ENCODE data around the gene CYP4F8. TPM values are rescaled to one million over a fixed set of nuclear protein-coding genes. Genes with fewer than 3 reads are reported as not detected.
"Not testable (repeated sequence)": the region's sequence is repeated elsewhere in the genome, so short reads cannot be mapped to it uniquely, and the experiment has no call there.

CYP4F8 gene
- total RNA-seq, 3 donors from 2014 or later: 2.6 to 5.0 TPM; not detected in 1

DNA sequence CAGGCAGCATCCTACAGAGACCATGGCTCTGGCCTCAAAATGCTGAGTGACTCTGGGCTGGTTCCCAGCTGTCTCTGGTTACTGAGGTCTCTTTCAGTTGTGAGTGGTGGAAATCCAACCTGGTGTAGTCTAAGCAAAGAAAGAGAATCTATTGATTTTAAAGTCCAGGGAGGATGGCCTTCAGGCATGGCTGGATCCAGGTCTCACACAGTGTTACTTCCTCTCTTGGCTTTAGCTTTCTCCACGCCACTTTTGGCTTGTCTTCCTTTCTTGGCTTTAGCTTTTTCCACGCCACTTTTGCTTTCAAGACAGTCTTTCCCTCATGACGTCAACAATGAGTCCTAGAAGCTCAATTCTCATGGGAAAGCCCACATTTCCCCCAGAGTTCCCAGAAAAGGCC, 29.8 kb downstream of the CYP4F8 start:
- no peak overlapping the region for H3K27ac ChIP-seq
- DNase-seq (ENCODE audit: low spot score in 2 of 2): no peak
- no peaks in the 10 kb centered on the region for H3K4me1 ChIP-seq
- intact Hi-C loops (cut with DNase I; ENCODE audit: low total_unique reads): no loop called here
- no peaks in the 10 kb centered on the region for H3K9me3 ChIP-seq
- H3K36me3 ChIP-seq: no peaks in the 10 kb centered on the region
- no peak overlapping the region for H3K4me3 ChIP-seq
- TF ChIP-seq POLR2AphosphoS5 (IDR thresholded peaks at IDR 0.05): no peak
- H3K27me3 ChIP-seq: no peaks in the 10 kb centered on the region

DNA sequence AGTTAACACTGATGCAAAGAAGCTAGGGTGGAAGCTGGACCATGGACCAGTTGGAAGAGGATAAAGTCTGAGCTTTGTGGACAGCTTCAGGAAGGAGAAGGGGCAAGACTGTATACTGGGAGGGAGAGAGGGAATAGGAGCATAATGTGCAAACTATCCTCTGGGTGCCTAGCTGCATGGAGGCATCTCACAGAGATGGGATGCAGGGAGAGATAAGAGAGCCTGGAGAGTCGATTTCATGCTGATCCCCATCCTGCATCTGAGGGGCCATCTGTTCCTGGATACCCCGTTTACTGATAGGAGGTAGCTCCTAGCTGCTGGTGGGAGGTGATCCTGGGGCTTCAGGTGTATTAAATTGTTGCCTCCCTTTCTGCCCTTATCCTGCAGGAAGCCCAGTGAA, 34.5 kb downstream of the CYP4F8 start:
- TF ChIP-seq, protein P1, sequence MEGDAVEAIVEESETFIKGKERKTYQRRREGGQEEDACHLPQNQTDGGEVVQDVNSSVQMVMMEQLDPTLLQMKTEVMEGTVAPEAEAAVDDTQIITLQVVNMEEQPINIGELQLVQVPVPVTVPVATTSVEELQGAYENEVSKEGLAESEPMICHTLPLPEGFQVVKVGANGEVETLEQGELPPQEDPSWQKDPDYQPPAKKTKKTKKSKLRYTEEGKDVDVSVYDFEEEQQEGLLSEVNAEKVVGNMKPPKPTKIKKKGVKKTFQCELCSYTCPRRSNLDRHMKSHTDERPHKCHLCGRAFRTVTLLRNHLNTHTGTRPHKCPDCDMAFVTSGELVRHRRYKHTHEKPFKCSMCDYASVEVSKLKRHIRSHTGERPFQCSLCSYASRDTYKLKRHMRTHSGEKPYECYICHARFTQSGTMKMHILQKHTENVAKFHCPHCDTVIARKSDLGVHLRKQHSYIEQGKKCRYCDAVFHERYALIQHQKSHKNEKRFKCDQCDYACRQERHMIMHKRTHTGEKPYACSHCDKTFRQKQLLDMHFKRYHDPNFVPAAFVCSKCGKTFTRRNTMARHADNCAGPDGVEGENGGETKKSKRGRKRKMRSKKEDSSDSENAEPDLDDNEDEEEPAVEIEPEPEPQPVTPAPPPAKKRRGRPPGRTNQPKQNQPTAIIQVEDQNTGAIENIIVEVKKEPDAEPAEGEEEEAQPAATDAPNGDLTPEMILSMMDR (IDR thresholded peaks at IDR 0.05): no peak
- intact Hi-C loops (cut with DNase I; ENCODE audit: low total_unique reads): no loop called here

DNA sequence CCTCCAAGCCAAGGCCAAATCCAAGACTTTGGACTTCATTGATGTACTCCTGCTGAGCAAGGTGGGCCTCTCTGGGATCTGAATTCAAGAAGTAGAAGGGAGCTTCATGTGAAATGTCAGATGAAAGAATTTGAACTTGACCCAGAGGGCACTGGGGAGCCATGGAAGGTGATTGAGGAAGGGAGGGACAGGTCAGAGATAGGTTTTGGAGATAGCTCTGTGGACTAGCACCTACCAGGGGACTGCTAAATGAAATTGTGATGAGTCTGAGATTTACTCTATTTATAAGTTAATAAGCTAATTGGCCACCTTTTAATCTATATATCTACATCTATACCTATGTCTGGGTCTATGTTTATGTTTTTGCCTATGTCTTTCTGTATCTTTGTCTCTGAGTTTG, 35.1 kb downstream of the CYP4F8 start:
- intact Hi-C loops (cut with DNase I; ENCODE audit: low total_unique reads); DNase-seq (ENCODE audit: low spot score in 2 of 2); H3K4me1 ChIP-seq; H3K9me3 ChIP-seq; H3K27ac ChIP-seq; H3K4me3 ChIP-seq; H3K27me3 ChIP-seq; H3K36me3 ChIP-seq: not testable (repeated sequence)

More for the DNA sequence above, 34.5 kb downstream of the CYP4F8 start:
- Histone ChIP-seq H3K36me3 (no peaks in the 10 kb centered on the region), H3K4me3 (no peak overlapping the region), H3K27me3 (peaks cover 0 to 5% of the 10 kb centered on the region in 2 donors), H3K27ac (no peak overlapping the region), H3K9me3 (no peaks in the 10 kb centered on the region), H3K4me1 (no peaks in the 10 kb centered on the region)
- no peak for DNase-seq (ENCODE audit: low spot score in 2 of 2)

DNA sequence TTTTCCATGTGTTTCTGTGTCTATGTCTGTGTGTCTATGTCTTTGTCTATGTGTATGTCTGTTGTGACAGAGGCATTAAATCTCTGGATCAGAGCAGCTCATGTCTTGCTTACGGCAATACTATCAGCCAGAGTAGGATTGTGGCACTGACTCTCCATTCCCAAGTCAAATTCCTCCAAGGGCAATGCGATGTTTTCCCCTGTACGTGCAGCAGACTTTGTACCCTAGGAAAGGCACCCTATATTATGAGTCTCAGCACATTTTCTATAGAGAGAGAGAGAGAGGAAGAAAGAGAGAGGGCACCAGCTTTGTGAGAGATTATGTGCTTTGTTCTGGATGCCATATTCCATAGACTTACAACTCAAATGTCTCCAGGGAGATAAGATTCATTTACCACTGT, 36.8 kb downstream of the CYP4F8 start:
- Histone ChIP-seq H3K4me3 (no peak overlapping the region), H3K4me1 (no peaks in the 10 kb centered on the region), H3K27ac (no peak overlapping the region), H3K36me3 (no peaks in the 10 kb centered on the region), H3K27me3 (peaks cover 0 to 5% of the 10 kb centered on the region in 2 donors), H3K9me3 (no peaks in the 10 kb centered on the region)
- DNase-seq (ENCODE audit: low spot score in 2 of 2): no peak
- no peak for TF ChIP-seq POLR2AphosphoS5 (IDR thresholded peaks at IDR 0.05)
- TF ChIP-seq, protein P1 (IDR thresholded peaks at IDR 0.05): no peak
- no peak for TF ChIP-seq POLR2A (IDR thresholded peaks at IDR 0.05)
- intact Hi-C loops (cut with DNase I; ENCODE audit: low total_unique reads): no loop called here

DNA sequence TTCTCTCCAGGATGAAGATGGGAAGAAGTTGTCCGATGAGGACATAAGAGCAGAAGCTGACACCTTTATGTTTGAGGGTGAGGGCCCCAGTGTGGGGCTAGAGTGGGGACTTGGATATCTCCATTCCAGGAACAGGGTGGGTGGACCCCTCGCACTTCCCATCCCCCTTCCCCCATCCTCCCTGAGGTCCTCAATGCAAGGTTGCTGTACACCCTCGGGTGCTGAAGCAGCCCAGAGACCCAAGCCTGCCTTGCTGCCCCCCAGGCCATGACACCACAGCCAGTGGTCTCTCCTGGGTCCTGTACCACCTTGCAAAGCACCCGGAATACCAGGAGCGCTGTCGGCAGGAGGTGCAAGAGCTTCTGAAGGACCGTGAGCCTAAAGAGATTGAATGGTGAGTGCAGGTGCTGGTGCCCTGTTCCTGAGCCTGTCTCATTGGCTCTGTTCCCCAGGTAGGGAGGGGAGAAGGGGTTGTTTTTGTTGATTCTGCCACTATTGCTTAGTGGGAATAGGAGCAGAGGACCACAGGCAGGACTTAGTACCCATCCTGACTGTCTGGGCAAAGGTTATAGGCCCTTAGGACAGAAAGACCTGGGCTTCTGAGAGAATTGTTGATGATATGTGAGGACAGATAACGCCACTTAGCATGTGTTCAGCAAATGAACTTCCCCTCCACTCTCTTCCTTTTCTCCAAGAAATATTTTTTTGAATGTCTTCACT, 37.7 kb downstream of the CYP4F8 start:
- Histone ChIP-seq H3K4me1 (no peaks in the 10 kb centered on the region), H3K9me3 (no peaks in the 10 kb centered on the region), H3K36me3 (no peaks in the 10 kb centered on the region), H3K27me3 (peaks cover 0 to 11% of the 10 kb centered on the region in 2 donors), H3K27ac (no peak overlapping the region), H3K4me3 (no peak overlapping the region)
- intact Hi-C loops (cut with DNase I; ENCODE audit: low total_unique reads): no loop called here
- TF ChIP-seq POLR2A (IDR thresholded peaks at IDR 0.05): no peak
- DNase-seq (ENCODE audit: low spot score in 2 of 2): no peak

DNA sequence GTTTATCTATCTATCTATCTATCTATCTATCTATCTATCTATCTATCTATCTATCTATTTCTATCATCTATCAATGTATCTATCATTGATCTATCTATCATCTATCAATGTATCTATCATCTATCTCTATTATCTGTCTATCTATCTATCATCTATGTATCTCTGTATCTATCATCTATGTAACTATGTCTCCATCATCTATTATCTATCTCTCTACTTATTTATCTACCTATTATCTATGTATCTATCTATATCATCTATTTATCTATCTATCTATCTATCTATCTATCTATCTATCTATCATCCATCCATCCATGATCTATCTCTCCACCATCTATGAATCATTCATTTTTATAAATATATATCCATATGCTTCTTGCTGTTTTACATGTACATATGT, 41.4 kb downstream of the CYP4F8 start:
- H3K36me3 ChIP-seq: no peaks in the 10 kb centered on the region
- H3K27me3 ChIP-seq: peaks cover 0 to 11% of the 10 kb centered on the region in 2 donors

More for the DNA sequence above, 41.4 kb downstream of the CYP4F8 start:
- TF ChIP-seq POLR2A (IDR thresholded peaks at IDR 0.05): no peak
- TF ChIP-seq POLR2AphosphoS5 (IDR thresholded peaks at IDR 0.05): no peak
- TF ChIP-seq, protein P1 (IDR thresholded peaks at IDR 0.05): no peak
- no peak for DNase-seq (ENCODE audit: low spot score in 2 of 2)
- no peak overlapping the region for H3K4me3 ChIP-seq
- intact Hi-C loops (cut with DNase I; ENCODE audit: low total_unique reads): no loop called here
- no peaks in the 10 kb centered on the region for H3K9me3 ChIP-seq
- no peak overlapping the region for H3K27ac ChIP-seq
- H3K4me1 ChIP-seq: no peaks in the 10 kb centered on the region

All from breast epithelium (tissue), 4 donors.